RWPE2 (cell line): ENCODE measurements around the gene S100A11.

Experiments used
- ATAC-seq: fragments of 200-7000 bp; cut with Tn5 transposase; 3 replicates; pipeline ENCODE4 v1.9.1; 2021; ENCODE audit warnings: low read depth
- DNase-seq: peaks from one replicate; pipeline ENCODE4 v3.0.0-alpha.2; 2020; ENCODE audit warnings: low spot score
- H3K27ac ChIP-seq: fragments of 450-650 bp; 2 replicates; pipeline ENCODE4 v1.5.1; 2017; ENCODE audit warnings: mild to moderate bottlenecking; ENCODE audit not compliant: poor library complexity, severe bottlenecking
- H3K27me3 ChIP-seq: fragments of 250-450 bp; sonication (Bioruptor Pico); 2 replicates; pipeline ENCODE4 v1.5.1; 2021; ENCODE audit warnings: mild to moderate bottlenecking, moderate library complexity; ENCODE audit not compliant: insufficient read depth, poor library complexity, severe bottlenecking
- H3K36me3 ChIP-seq: fragments of 250-450 bp; sonication (Bioruptor Pico); 2 replicates; pipeline ENCODE4 v1.5.1; 2020; ENCODE audit warnings: low read depth, mild to moderate bottlenecking, moderate library complexity
- H3K4me1 ChIP-seq: fragments of 250-450 bp; sonication (Bioruptor Pico); 2 replicates; pipeline ENCODE4 v1.5.1; 2021; ENCODE audit warnings: mild to moderate bottlenecking, moderate library complexity; ENCODE audit not compliant: insufficient read depth, poor library complexity, severe bottlenecking
- H3K4me3 ChIP-seq: fragments of 250-450 bp; sonication (Bioruptor Pico); 2 replicates; pipeline ENCODE4 v1.5.1; 2021; ENCODE audit warnings: mild to moderate bottlenecking, moderate library complexity; ENCODE audit not compliant: severe bottlenecking
- H3K9me3 ChIP-seq: fragments of 250-450 bp; sonication (Bioruptor Pico); 2 replicates; pipeline ENCODE4 v1.5.1; 2021; ENCODE audit warnings: mild to moderate bottlenecking, moderate library complexity; ENCODE audit not compliant: severe bottlenecking
- TF ChIP-seq, protein P1 (sequence below): fragments of 450-650 bp; IDR thresholded peaks from one replicate; pipeline ENCODE4 v1.5.1; 2017; ENCODE audit warnings: mild to moderate bottlenecking, moderate library complexity; ENCODE audit not compliant: poor library complexity, severe bottlenecking

The S100A11 gene

DNA sequence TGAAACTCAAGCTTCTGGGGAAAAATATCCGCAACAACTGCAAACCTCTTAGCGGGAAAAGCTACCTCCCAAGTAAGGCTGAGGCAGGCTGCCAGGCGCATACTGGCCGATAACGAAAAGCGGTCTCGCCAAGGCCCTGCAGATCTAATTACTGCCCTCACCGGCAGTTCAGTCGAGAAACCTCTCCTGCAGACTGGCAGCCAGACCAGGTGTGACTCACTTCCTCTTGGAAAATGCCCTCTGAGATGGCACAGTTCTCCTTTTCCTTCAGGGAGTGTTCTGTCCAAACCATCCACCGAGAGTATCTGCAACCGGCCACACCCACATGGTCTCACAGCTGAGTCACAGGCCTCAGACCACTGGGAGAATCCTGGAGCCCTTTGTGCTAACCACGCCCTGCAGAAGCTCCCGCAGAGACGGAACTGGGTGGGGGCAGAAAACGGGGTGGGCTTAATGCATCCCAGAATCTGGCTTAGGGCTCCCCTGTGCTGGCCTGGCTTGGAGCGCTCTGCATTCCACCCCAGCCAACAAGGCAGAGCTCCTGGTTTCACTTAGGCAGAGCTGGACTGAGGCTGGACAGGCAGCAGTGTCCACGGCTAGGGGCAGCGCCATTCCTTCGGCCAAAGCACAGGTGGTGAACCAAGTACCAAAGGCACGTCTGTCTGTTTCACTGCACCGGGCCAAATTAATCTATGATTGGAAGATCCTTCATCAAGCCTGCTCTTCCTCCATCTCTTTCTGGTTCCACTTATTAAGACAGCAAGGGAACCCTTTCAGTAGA lies 44.3 kb downstream of the S100A11 start:
- Histone ChIP-seq H3K27ac (peak overlapping the region; percentile 100), H3K36me3 (peaks cover 50% of the 10 kb centered on the region), H3K4me3 (peak overlapping the region; percentile 94)

DNA sequence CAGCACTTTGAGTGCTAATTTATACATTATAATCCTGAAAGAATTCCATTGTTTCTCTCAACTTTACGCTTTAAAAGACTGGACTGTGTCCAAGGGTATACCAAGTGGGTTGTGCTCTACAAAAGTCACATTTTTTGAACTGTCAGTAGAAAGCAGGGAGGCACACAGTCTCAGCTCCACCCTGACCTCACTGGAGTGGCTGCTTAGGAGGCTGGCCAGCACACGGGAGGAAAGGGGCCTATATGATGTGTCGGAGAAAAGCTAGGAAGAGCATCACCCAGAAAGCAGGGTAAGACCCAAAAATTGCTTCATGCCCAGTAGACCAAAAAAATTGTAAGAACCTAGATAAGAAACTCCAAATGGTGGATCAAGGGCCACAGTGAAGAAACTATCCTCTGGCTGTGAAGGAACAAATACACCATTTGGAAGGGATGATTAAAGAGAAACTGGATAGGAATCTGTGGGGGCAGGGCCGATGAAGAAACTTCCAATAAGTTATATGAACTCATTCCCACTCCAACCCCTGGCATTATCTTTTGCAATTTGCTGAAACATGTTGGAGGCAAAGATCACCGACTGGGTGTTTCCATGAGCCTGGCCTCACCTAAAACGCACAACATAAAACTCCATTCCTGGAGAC lies 45.0 kb downstream of the S100A11 start:
- peak overlapping the region; percentile 94 for H3K4me3 ChIP-seq
- no peaks in the 10 kb centered on the region for H3K9me3 ChIP-seq
- DNase-seq, result no peak
- peak overlapping the region; percentile 100 for H3K27ac ChIP-seq
- peaks cover 57% of the 10 kb centered on the region for H3K36me3 ChIP-seq
- TF ChIP-seq, protein P1, sequence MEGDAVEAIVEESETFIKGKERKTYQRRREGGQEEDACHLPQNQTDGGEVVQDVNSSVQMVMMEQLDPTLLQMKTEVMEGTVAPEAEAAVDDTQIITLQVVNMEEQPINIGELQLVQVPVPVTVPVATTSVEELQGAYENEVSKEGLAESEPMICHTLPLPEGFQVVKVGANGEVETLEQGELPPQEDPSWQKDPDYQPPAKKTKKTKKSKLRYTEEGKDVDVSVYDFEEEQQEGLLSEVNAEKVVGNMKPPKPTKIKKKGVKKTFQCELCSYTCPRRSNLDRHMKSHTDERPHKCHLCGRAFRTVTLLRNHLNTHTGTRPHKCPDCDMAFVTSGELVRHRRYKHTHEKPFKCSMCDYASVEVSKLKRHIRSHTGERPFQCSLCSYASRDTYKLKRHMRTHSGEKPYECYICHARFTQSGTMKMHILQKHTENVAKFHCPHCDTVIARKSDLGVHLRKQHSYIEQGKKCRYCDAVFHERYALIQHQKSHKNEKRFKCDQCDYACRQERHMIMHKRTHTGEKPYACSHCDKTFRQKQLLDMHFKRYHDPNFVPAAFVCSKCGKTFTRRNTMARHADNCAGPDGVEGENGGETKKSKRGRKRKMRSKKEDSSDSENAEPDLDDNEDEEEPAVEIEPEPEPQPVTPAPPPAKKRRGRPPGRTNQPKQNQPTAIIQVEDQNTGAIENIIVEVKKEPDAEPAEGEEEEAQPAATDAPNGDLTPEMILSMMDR, result no peak
- ATAC-seq, result no peak
- H3K27me3 ChIP-seq, result no peaks in the 10 kb centered on the region
- peaks cover 53% of the 10 kb centered on the region for H3K4me1 ChIP-seq

More for the DNA sequence above, 44.3 kb downstream of the S100A11 start:
- TF ChIP-seq, protein P1, result no peak
- peak; percentile 98 for DNase-seq
- H3K27me3 ChIP-seq, result no peaks in the 10 kb centered on the region
- H3K4me1 ChIP-seq, result peaks cover 56% of the 10 kb centered on the region
- peak; percentile 52 for ATAC-seq
- no peaks in the 10 kb centered on the region for H3K9me3 ChIP-seq

DNA sequence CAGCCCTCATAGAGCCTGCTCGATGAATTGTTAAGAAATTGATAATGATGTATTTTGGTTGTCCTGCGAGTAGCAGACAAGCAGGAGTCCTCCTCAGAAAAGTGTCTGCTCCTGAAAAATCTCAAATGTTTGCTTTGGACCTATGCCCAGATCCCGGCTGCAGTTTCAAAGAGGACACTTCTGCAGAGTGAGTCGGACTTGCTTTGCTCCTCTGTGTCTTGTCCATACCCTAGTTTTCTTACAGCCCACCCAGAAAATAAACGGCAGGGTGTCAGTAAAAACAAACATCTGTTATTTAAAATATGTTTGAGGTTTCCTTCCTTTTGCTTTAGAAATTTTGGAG lies 46.0 kb downstream of the S100A11 start:
- Histone ChIP-seq H3K9me3 (no peaks in the 10 kb centered on the region), H3K4me1 (peaks cover 55% of the 10 kb centered on the region), H3K4me3 (peak overlapping the region; percentile 94), H3K36me3 (peaks cover 67% of the 10 kb centered on the region), H3K27me3 (no peaks in the 10 kb centered on the region), H3K27ac (peak overlapping the region; percentile 100)
- DNase-seq (no peak), ATAC-seq (no peak)
- TF ChIP-seq, protein P1, result no peak

DNA sequence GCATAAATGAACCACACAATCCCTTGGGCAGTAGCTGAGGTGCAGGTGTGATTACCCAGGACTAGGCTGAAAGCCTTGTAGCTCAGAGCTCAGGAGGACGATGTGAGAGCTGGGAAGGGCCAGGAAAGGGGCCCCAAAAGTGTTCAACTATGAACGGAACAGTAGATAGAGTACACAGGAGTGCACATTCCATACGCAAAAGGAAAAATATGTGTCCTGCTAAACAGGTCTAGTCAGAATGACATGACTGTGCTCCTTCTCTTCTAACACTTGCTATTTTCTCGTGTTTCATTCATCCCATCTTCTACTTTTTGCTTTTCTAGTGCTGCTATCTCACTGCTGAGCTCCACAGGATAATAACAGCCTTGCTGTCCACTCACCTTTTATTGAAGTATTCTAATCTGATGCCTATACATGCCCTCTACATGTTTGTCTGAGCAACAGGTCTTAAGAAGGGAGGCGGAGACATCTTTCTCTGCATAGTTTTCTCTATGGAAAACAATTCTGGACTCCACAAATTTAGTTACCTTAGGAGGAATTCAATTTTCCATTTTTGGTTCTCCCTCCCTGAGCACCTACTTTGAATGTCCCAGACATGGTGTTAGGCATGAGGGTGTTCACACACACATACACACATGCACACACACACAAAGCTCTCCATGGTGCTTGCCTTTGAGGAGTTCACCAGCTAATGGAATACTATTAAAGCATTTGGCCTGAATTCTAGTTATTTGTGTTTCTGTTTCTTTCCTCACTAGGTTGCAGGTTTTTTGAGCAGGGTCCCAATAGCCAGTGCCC lies 46.5 kb downstream of the S100A11 start:
- Histone ChIP-seq H3K9me3 (no peaks in the 10 kb centered on the region), H3K4me3 (peak overlapping the region; percentile 94), H3K27ac (peak overlapping the region; percentile 100), H3K36me3 (peaks cover 72% of the 10 kb centered on the region), H3K27me3 (no peaks in the 10 kb centered on the region), H3K4me1 (peaks cover 54% of the 10 kb centered on the region)
- ATAC-seq (no peak), DNase-seq (no peak)
- TF ChIP-seq, protein P1, result no peak
